D721Med (cell line): Measurements from ENCODE around the gene ASB6.

ENCODE experiments used
- DNase-seq: peaks from one replicate; pipeline ENCODE4 v3.0.0; 2011; ENCODE audit warnings: low spot score; ENCODE audit not compliant: insufficient read length
- FAIRE-seq: peaks from 2 replicates; lab custom pipeline; 2011; peaks lifted over from hg19 to GRCh38; lab: Jason Lieb, UNC
- CTCF ChIP-seq: IDR thresholded peaks from 2 replicates; pipeline ENCODE4 v1.5.1; 2012; ENCODE audit warnings: mild to moderate bottlenecking, control low read depth; ENCODE audit not compliant: insufficient read depth; ENCODE audit errors: missing control alignments

The ASB6 gene

DNA sequence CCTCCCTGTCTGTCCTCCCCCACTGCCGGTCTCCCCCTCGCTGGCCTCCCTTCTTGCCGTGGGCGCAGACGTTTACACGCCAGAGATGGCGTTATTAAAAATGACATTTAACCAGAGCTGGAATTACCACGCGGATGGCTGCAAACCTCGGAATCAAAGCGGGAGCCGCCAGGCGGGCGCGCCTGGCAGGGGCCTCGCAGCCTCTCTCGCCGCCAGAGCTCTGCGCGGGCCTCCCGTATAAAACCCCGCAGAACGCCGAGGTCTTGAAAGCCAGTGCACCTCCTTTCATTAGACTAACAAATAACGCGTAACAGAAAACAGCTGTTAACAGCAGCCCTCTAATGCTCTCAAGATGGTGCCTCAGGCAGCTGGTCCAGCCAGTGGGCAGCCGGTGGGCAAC lies 33.7 kb upstream of the ASB6 start:
- TF ChIP-seq CTCF = no peak
- no peak for FAIRE-seq
- DNase-seq = no peak

DNA sequence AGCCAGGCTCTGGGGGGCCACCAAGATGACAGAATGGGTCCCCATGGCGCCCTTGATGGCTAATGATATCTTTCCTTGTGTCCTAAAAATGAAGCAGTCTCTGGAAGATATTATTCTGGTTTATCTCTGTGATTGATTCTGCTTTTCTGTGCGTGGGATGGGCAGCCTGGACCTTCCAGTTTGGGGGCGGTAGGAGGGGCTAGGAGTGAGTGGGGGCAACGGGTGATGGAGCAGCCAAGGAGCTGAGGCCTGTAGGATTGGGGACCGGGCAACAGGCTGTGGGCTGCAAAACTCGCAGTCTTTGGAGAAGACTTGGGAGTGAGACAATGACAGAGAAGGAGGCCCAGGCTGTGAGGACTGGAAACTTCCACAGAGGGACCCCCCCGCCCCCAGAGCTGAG lies 32.3 kb upstream of the ASB6 start:
- FAIRE-seq (no peak), DNase-seq (no peak)
- TF ChIP-seq CTCF = no peak

- DNase-seq = no peak
- TF ChIP-seq CTCF = no peak
Observed at GRCh38 chr9:129673602-129674001, 31.7 kb upstream of the ASB6 start.

GRCh38 chr9:129672702-129673101 lies 30.8 kb upstream of the ASB6 start:
- DNase-seq (no peak), FAIRE-seq (no peak)
- TF ChIP-seq CTCF = no peak

More at GRCh38 chr9:129673602-129674001, 31.7 kb upstream of the ASB6 start:
- no peak for FAIRE-seq

DNA sequence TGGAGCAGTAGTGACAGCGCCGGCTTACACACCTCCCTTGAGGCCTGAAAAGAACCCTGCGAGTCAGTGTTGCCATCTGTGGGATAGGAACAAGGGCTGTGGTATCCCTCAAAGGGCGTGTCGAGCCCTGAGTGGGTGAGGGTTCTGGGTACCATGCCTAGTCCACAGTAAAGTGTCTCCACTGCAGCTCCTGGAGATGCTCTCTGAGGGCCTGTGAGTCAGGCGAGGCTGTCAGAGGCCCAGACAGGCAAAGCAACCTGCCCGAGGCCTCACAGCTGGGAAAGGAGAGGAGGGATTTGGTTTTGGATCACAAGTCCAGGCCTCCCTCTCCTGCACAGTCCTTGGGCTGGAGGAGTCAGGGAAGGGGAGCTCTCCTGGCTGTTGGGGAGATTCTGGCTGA lies 29.6 kb upstream of the ASB6 start:
- no peak for FAIRE-seq
- DNase-seq = no peak
- TF ChIP-seq CTCF = no peak

DNA sequence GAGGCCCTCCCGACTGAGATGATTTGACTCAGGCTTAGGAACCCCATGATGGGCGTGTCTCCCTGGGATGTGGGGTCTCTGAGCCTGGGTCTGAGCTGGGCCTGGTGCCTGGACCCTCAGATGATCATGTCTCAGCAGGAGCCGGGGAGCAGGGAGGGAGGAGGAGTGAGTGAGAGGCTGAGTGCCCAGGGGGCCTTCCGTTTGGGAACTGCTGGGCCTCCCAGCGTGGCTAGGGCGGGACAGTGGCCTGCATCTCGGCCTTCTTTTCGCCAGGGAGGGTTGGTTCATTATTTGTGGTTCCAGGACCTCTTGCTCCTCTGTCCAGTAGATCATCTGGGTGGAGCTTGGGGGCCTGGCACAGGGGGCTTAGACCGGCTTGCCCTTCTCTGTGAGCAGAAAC lies 29.1 kb upstream of the ASB6 start:
- DNase-seq (no peak), FAIRE-seq (no peak)
- no peak for TF ChIP-seq CTCF

DNA sequence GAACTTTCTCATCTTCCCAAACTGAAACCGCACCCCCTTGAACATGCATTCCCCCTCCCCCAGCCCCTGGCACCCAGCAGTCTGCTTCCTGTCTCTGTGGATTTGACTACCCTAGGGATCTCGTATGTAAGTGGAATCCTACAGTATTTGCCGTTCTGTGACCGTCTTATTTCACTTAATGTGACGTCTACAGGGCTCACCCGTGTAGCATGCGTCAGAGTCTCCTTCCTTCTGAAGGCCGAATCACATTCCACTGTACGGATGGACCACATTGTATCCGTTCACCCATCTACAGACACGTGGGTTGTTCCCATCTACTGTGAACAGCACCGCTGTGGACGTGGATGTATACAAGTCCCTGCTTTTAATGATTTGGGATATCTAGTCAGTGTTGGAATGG lies 28.0 kb upstream of the ASB6 start:
- FAIRE-seq (no peak), DNase-seq (no peak)
- TF ChIP-seq CTCF = no peak
